Keratinocyte (primary cell): Measurements from ENCODE around the gene COX4I2. TPM values are rescaled to one million over a fixed set of nuclear protein-coding genes. Genes with fewer than 3 reads are reported as not detected.

ENCODE experiments used
- DNase-seq: peaks from one replicate; pipeline ENCODE4 v3.0.0-alpha.2; 2011; ENCODE audit warnings: low read depth, missing footprints, low spot score
- FAIRE-seq: peaks from 2 replicates; lab custom pipeline; 2011; peaks lifted over from hg19 to GRCh38; lab: Jason Lieb, UNC
- H2AFZ ChIP-seq: 2 replicates; pipeline ENCODE4 v1.6.0; 2012; ENCODE audit warnings: low read length, control low read depth, inconsistent platforms; ENCODE audit not compliant: control insufficient read depth
- H3K27ac ChIP-seq: 2 replicates; pipeline ENCODE4 v1.5.1; 2011; ENCODE audit warnings: low read length; ENCODE audit not compliant: control insufficient read depth, insufficient read depth
- H3K27me3 ChIP-seq: 3 replicates; pipeline ENCODE4 v1.6.0; 2011; ENCODE audit warnings: low read length; ENCODE audit not compliant: control insufficient read depth, insufficient read depth; ENCODE audit errors: extremely low read depth
- H3K36me3 ChIP-seq, 2 experiments: 2 replicates in 1 of 2; 3 replicates in 1 of 2; pipeline ENCODE4 v1.5.1; 2011; ENCODE audit warnings: low read length in 2 of 2, mild to moderate bottlenecking in 1 of 2; ENCODE audit not compliant: control insufficient read depth in 2 of 2, insufficient read depth in 2 of 2; ENCODE audit errors: extremely low read depth in 1 of 2
- H3K4me1 ChIP-seq: 3 replicates; pipeline ENCODE4 v1.5.1; 2011; ENCODE audit warnings: low read length; ENCODE audit not compliant: control insufficient read depth, insufficient read depth; ENCODE audit errors: extremely low read depth
- H3K4me2 ChIP-seq: 3 replicates; pipeline ENCODE4 v1.6.0; 2011; ENCODE audit warnings: low read depth, low read length; ENCODE audit not compliant: control insufficient read depth, insufficient read depth; ENCODE audit errors: extremely low read depth
- H3K4me3 ChIP-seq, 3 experiments: fragments of 200-600 bp in 1 of 3; sonication (generic) in 1 of 3; 2 replicates in 2 of 3; 3 replicates in 1 of 3; pipeline ENCODE4 v1.5.1; 2011 to 2016; ENCODE audit warnings: low read length in 3 of 3, mild to moderate bottlenecking in 3 of 3, control low read depth in 2 of 3, inconsistent platforms in 1 of 3, low read depth in 1 of 3, mixed read lengths in 1 of 3, mixed run types in 1 of 3, moderate library complexity in 1 of 3; ENCODE audit not compliant: control insufficient read depth in 2 of 3, insufficient read depth in 2 of 3; ENCODE audit errors: extremely low read depth in 1 of 3
- H3K79me2 ChIP-seq: 2 replicates; pipeline ENCODE4 v1.6.0; 2012; ENCODE audit warnings: low read length; ENCODE audit not compliant: control insufficient read depth, insufficient read depth
- H3K9ac ChIP-seq: 3 replicates; pipeline ENCODE4 v1.6.0; 2011; ENCODE audit warnings: low read length; ENCODE audit not compliant: control insufficient read depth, insufficient read depth; ENCODE audit errors: extremely low read depth
- H3K9me1 ChIP-seq: 3 replicates; pipeline ENCODE4 v1.6.0; 2011; ENCODE audit warnings: low read length; ENCODE audit not compliant: control insufficient read depth, insufficient read depth; ENCODE audit errors: extremely low read depth
- H3K9me3 ChIP-seq: 2 replicates; pipeline ENCODE4 v1.5.1; 2012; ENCODE audit warnings: low read depth, low read length; ENCODE audit not compliant: control insufficient read depth
- H4K20me1 ChIP-seq: 3 replicates; pipeline ENCODE4 v1.6.0; 2011; ENCODE audit warnings: low read length; ENCODE audit not compliant: control insufficient read depth, insufficient read depth; ENCODE audit errors: extremely low read depth
- EZH2 ChIP-seq: IDR thresholded peaks from one replicate; pipeline ENCODE4 v1.6.1; 2012; ENCODE audit warnings: inconsistent platforms, mild to moderate bottlenecking, low read length, moderate library complexity
- dilution Hi-C: fragments of 300-500 bp; cut with MboI; formaldehyde crosslinking; loops from one replicate; pipeline ENCODE4 v1.7.0; 2020; ENCODE audit warnings: low sequenced_read_pairs; ENCODE audit not compliant: extremely low pct_ligation_motif_present
- polyA plus RNA-seq, 5 experiments: library from polyadenylated mRNA; depleted of rRNA in 3 of 5; stranded (reverse) in 3 of 5; stranded (forward) in 1 of 5; unstranded in 1 of 5; fragments of >200 nt; gene quantifications; 1 replicate in 1 of 5; 2 replicates in 3 of 5; 3 replicates in 1 of 5; pipeline versions ENCODE4 v1.2.1 to v1.2.3, GENCODE V29; 2011 to 2012; ENCODE audit warnings: missing spikeins in 2 of 5, low read depth in 1 of 5, low replicate concordance in 1 of 5
- TF ChIP-seq, protein P1 (sequence below), 3 experiments: IDR thresholded peaks in 1 of 3; conservative IDR thresholded peaks in 1 of 3; optimal IDR thresholded peaks in 1 of 3; 2 replicates in 2 of 3; 3 replicates in 1 of 3; pipeline versions ENCODE3 to v1.5.1; 2011; ENCODE audit warnings: low read length in 3 of 3, mild to moderate bottlenecking in 3 of 3, moderate library complexity in 2 of 3, control low read depth in 1 of 3, inconsistent platforms in 1 of 3; ENCODE audit not compliant: insufficient read depth in 2 of 3; ENCODE audit errors: extremely low read depth in 1 of 3

Gene COX4I2
- polyA plus RNA-seq, 1 donor (not counting 4 experiments of a cell fraction or from before 2014, with no cell fraction given): not detected

DNA sequence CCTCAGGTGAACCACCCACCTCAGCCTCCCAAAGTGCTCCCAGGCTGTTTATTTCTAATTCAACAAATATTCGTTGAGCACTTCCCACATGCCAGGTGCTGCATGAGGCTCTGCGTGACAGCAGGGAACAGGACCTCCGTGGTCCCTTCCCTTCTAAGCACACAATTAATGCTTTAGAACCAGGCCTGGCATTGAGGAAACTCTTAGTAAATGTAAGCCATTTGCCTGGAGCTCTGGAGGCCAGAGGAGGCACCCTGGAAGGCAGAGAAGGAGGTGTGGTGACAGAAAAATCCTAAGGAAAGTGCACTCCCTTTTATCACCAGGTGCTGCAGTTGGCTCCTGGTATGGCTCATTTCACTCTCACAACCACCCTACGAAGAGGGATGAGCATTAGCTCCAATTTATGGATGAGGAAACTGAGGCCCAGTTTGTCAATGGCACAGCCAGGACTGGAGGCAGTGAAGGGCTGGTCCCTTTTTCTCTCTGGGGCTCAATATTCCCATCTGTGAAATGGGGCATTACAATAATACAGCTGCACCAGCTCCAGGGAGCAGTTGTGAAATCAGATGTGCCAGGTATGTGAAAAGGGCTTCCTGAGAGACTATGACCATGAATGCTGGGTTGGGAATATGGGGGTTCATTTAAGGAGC lies 40.8 kb upstream of the COX4I2 start:
- no peaks in the 10 kb centered on the region for H3K36me3 ChIP-seq
- H3K79me2 ChIP-seq: no peaks in the 10 kb centered on the region
- no peaks in the 10 kb centered on the region for H4K20me1 ChIP-seq
- peaks cover 2% of the 10 kb centered on the region for H3K9me1 ChIP-seq
- no peak overlapping the region for H3K9ac ChIP-seq
- dilution Hi-C loops: no loop called here
- H3K27me3 ChIP-seq: no peaks in the 10 kb centered on the region
- no peak overlapping the region for H3K27ac ChIP-seq
- DNase-seq (no peak), FAIRE-seq (no peak)
- H3K4me2 ChIP-seq: no peak overlapping the region
- H2AFZ ChIP-seq: no peak overlapping the region
- H3K4me3 ChIP-seq: no peak overlapping the region
- TF ChIP-seq EZH2: no peak
- TF ChIP-seq, protein P1, sequence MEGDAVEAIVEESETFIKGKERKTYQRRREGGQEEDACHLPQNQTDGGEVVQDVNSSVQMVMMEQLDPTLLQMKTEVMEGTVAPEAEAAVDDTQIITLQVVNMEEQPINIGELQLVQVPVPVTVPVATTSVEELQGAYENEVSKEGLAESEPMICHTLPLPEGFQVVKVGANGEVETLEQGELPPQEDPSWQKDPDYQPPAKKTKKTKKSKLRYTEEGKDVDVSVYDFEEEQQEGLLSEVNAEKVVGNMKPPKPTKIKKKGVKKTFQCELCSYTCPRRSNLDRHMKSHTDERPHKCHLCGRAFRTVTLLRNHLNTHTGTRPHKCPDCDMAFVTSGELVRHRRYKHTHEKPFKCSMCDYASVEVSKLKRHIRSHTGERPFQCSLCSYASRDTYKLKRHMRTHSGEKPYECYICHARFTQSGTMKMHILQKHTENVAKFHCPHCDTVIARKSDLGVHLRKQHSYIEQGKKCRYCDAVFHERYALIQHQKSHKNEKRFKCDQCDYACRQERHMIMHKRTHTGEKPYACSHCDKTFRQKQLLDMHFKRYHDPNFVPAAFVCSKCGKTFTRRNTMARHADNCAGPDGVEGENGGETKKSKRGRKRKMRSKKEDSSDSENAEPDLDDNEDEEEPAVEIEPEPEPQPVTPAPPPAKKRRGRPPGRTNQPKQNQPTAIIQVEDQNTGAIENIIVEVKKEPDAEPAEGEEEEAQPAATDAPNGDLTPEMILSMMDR (optimal IDR thresholded peaks at IDR 0.05 in 1 of 3, IDR thresholded peaks at IDR 0.05 in 1 of 3, conservative IDR thresholded peaks at IDR 0.05 in 1 of 3; ENCODE audit: extremely low read depth in 1 of 3, insufficient read depth in 2 of 3, low read length in 3 of 3): no peak
- no peaks in the 10 kb centered on the region for H3K9me3 ChIP-seq
- peaks cover 29% of the 10 kb centered on the region for H3K4me1 ChIP-seq

DNA sequence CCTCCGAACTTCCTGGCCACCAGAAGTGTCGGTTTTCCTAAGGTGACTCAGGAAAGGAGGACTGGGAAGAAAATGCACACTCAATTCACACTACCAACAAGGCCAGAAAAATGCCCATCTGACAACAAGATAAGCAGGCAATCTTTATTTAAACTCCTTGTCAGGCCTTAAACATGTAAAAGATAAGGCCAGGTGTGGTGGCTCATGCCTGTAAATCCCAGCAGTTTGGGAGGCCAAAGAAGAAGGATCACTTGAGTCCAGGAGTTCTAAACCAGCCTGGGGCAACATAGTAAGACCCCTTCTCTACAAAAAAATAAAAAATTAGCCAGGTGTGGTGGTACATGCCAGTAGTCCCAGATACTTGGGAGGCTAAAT lies 40.2 kb upstream of the COX4I2 start:
- no peak for FAIRE-seq
- H3K4me1 ChIP-seq: peaks cover 30% of the 10 kb centered on the region

More for the DNA sequence above, 40.2 kb upstream of the COX4I2 start:
- H2AFZ ChIP-seq: no peak overlapping the region
- no peaks in the 10 kb centered on the region for H3K9me3 ChIP-seq
- H3K27me3 ChIP-seq: no peaks in the 10 kb centered on the region
- H3K9ac ChIP-seq: no peak overlapping the region
- no peaks in the 10 kb centered on the region for H3K36me3 ChIP-seq
- no peak for DNase-seq
- no peaks in the 10 kb centered on the region for H4K20me1 ChIP-seq
- peaks cover 2% of the 10 kb centered on the region for H3K9me1 ChIP-seq
- H3K4me2 ChIP-seq: no peak overlapping the region
- no peak overlapping the region for H3K4me3 ChIP-seq
- dilution Hi-C loops: no loop called here
- TF ChIP-seq, protein P1 (optimal IDR thresholded peaks at IDR 0.05 in 1 of 3, IDR thresholded peaks at IDR 0.05 in 1 of 3, conservative IDR thresholded peaks at IDR 0.05 in 1 of 3; ENCODE audit: extremely low read depth in 1 of 3, insufficient read depth in 2 of 3, low read length in 3 of 3): no peak
- TF ChIP-seq EZH2: no peak
- no peaks in the 10 kb centered on the region for H3K79me2 ChIP-seq
- H3K27ac ChIP-seq: no peak overlapping the region
